Adrenal gland (tissue), 12 donors: ENCODE data around the gene KLC4. TPM values are rescaled to one million over a fixed set of nuclear protein-coding genes. Genes with fewer than 3 reads are reported as not detected.

Experiments used
- DNase-seq, 7 donors: peaks; one replicate each; pipeline ENCODE4 v3.0.0-alpha.2; 2019 to 2020
- H3K27ac ChIP-seq, 5 donors: fragments of 200-600 bp; sonication (generic) in 4 of 5; 1 replicate in 3 of 5; 2 replicates in 2 of 5; pipeline versions ENCODE4 v1.5.1 to v1.8.0; 2016 to 2020; ENCODE audit warnings: mild to moderate bottlenecking in 1 of 5
- H3K27me3 ChIP-seq: fragments of 200-600 bp; 2 replicates; pipeline ENCODE4 v1.8.0; 2021
- H3K36me3 ChIP-seq, 2 donors: fragments of 200-600 bp; replicated peaks in 1 of 2; 1 replicate in 1 of 2; 2 replicates in 1 of 2; pipeline versions ENCODE4 v1.5.1 to v1.8.0; 2018 to 2022
- H3K4me1 ChIP-seq, 2 donors: fragments of 200-600 bp; replicated peaks in 1 of 2; 1 replicate in 1 of 2; 2 replicates in 1 of 2; pipeline versions ENCODE4 v1.5.1 to v1.8.0; 2018 to 2021
- H3K4me3 ChIP-seq, 4 donors: fragments of 200-600 bp; sonication (generic) in 3 of 4; one replicate each; pipeline ENCODE4 v1.5.1; 2016 to 2018
- H3K9me3 ChIP-seq, 3 donors: fragments of 200-600 bp; sonication (generic) in 1 of 3; replicated peaks in 1 of 3; 1 replicate in 2 of 3; 2 replicates in 1 of 3; pipeline versions ENCODE4 v1.5.1 to v1.8.0; 2016 to 2021
- POLR2A ChIP-seq, 2 donors: fragments of 450-650 bp; IDR thresholded peaks; one replicate each; pipeline ENCODE4 v1.6.1; 2017; ENCODE audit warnings: antibody characterized with exemption in 2 of 2, mild to moderate bottlenecking in 2 of 2, moderate library complexity in 1 of 2
- WGBS, 4 donors: extraction: QIAGEN DNeasy Blood & Tissue Kit in 2 of 4; methylation state at CpG; one replicate each; pipeline versions ENCODE4 v1.1.5 to v1.1.7; 2013 to 2017; 5-methylcytosine and 5-hydroxymethylcytosine counted together
- intact Hi-C, 2 donors: fragments of 100-400 bp; cut with DNase I; formaldehyde crosslinking; loops; one replicate each; pipeline versions ENCODE4 v1.14.1 to v1.15.0; 2022 to 2023
- polyA plus RNA-seq, 3 donors: library from polyadenylated mRNA; stranded (reverse); fragments of 200-250 nt in 2 of 3; fragments of 350-450 nt in 1 of 3; fragmentation: Illumina TruSeq in 1 of 3; extraction: RNeasy Lipid Tissue Mini Kit (QIAGEN cat#74804) in 1 of 3; gene quantifications; one replicate each; pipeline ENCODE4 v1.2.3, GENCODE V29; 2013 to 2014
- total RNA-seq, 9 donors: library from RNA; depleted of rRNA in 4 of 9; stranded (reverse); fragments of >200 nt in 4 of 9; fragments of 120-200 nt in 1 of 9; fragmentation: NEBNext Ultra II Directional in 1 of 9; extraction: Animal tissue kit (Norgen Biotek cat#: 25700) in 1 of 9; gene quantifications; one replicate each; pipeline versions ENCODE4 v1.1.0 to v1.2.4, GENCODE V29; 2013 to 2023
- TF ChIP-seq, protein P1 (sequence below), 6 experiments: fragments of 450-650 bp in 4 of 6; fragments of 200-600 bp in 2 of 6; sonication (generic) in 1 of 6; IDR thresholded peaks; 1 replicate in 5 of 6; 2 replicates in 1 of 6; pipeline versions ENCODE4 v1.5.1 to v1.8.0; 2016 to 2021; ENCODE audit warnings: antibody characterized with exemption in 6 of 6, mild to moderate bottlenecking in 2 of 6, moderate library complexity in 1 of 6
- donor health status: healthy with polysubstance abuse.
- donor health status: Bipolar disorder and iron deficiency.
- donor health status: DM: yes; HTN: yes; CAD: no.
- donor health status: DM: no; HTN: no; CAD: no.
- donor health status: DM: no; HTN: no; CAD: no.
- donor health status: DM: yes; HTN: yes; CAD: no.

Gene KLC4
- total and polyA plus RNA-seq, 12 donors = 14.2 to 84.9 (median 33.9) TPM

DNA sequence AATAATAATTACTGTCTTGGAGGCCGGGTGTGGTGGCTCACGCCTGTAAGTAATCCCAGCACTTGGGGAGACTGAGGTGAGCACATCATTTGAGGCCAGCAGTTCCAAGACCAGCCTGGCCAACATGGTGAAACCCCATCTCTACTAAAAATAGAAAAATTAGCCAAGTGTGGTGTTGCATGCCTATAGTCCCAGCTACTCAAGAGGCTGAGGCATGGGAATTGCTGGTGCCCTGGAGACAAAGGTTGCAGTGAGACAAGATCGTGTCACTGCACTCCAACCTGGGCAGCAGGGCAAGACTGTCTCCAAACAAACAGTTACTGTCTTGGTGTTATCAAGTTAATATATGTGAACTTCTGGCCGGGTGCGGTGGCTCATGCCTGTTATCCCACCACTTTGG is 33.1 kb upstream of the KLC4 start:
- intact Hi-C loops = no loop called here
- Histone ChIP-seq H3K27me3 (no peaks in the 10 kb centered on the region), H3K4me1 (peaks cover 4 to 21% of the 10 kb centered on the region in 2 donors), H3K9me3 (no peaks in the 10 kb centered on the region), H3K27ac (no peak overlapping the region), H3K4me3 (no peak overlapping the region), H3K36me3 (peaks cover 0 to 62% of the 10 kb centered on the region in 2 donors)
- DNase-seq = no peak
- TF ChIP-seq, protein P1, sequence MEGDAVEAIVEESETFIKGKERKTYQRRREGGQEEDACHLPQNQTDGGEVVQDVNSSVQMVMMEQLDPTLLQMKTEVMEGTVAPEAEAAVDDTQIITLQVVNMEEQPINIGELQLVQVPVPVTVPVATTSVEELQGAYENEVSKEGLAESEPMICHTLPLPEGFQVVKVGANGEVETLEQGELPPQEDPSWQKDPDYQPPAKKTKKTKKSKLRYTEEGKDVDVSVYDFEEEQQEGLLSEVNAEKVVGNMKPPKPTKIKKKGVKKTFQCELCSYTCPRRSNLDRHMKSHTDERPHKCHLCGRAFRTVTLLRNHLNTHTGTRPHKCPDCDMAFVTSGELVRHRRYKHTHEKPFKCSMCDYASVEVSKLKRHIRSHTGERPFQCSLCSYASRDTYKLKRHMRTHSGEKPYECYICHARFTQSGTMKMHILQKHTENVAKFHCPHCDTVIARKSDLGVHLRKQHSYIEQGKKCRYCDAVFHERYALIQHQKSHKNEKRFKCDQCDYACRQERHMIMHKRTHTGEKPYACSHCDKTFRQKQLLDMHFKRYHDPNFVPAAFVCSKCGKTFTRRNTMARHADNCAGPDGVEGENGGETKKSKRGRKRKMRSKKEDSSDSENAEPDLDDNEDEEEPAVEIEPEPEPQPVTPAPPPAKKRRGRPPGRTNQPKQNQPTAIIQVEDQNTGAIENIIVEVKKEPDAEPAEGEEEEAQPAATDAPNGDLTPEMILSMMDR (IDR thresholded peaks at IDR 0.05) = no peak
- TF ChIP-seq POLR2A (IDR thresholded peaks at IDR 0.05) = no peak
- WGBS, 4 donors = 85 to 96% (median 94%) methylated on average over 5 of the region's 5 CpGs

DNA sequence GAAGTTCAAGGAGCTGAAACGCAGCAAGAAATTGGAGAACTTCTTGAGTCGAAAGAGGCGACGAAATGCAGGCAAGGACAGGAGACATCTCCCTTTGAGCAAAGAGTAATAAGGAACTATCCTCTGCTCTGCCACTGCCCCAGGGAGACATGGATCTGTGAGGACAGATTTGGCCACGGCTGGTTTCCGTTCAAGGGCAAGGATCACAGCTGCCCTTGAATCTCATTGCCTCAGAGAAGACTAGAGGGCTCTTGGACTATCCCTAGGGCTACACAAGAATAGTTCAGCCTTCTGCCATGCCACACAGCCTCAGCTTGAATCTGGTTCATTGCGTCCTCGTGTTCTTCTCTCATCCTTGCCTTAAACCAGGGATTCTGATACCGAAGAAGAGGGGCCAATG is 30.3 kb upstream of the KLC4 start:
- Histone ChIP-seq H3K9me3 (no peaks in the 10 kb centered on the region), H3K36me3 (peaks cover 0 to 86% of the 10 kb centered on the region in 2 donors), H3K4me3 (no peak overlapping the region), H3K27ac (no peak overlapping the region), H3K4me1 (peaks cover 0 to 3% of the 10 kb centered on the region in 2 donors), H3K27me3 (no peaks in the 10 kb centered on the region)
- intact Hi-C loops = no loop called here
- TF ChIP-seq, protein P1 (IDR thresholded peaks at IDR 0.05) = no peak
- TF ChIP-seq POLR2A (IDR thresholded peaks at IDR 0.05) = no peak
- no peak for DNase-seq
- 71 to 80% (median 76%) methylated on average over 7 to 9 of the region's 9 CpGs for WGBS, 4 donors

- H3K4me3 ChIP-seq = no peak overlapping the region
- no peaks in the 10 kb centered on the region for H3K9me3 ChIP-seq
- intact Hi-C loops = no loop called here
- no peak overlapping the region for H3K27ac ChIP-seq
- H3K4me1 ChIP-seq = no peaks in the 10 kb centered on the region
- 90 to 96% (median 94%) methylated on average over 4 of the region's 4 CpGs for WGBS, 4 donors
- no peaks in the 10 kb centered on the region for H3K27me3 ChIP-seq
- DNase-seq = no peak
- TF ChIP-seq POLR2A (IDR thresholded peaks at IDR 0.05) = no peak
- TF ChIP-seq, protein P1 (IDR thresholded peaks at IDR 0.05) = no peak
- peaks cover 0 to 81% of the 10 kb centered on the region in 2 donors for H3K36me3 ChIP-seq
Measured at GRCh38 chr6:43032326-43032725, 27.1 kb upstream of the KLC4 start.

DNA sequence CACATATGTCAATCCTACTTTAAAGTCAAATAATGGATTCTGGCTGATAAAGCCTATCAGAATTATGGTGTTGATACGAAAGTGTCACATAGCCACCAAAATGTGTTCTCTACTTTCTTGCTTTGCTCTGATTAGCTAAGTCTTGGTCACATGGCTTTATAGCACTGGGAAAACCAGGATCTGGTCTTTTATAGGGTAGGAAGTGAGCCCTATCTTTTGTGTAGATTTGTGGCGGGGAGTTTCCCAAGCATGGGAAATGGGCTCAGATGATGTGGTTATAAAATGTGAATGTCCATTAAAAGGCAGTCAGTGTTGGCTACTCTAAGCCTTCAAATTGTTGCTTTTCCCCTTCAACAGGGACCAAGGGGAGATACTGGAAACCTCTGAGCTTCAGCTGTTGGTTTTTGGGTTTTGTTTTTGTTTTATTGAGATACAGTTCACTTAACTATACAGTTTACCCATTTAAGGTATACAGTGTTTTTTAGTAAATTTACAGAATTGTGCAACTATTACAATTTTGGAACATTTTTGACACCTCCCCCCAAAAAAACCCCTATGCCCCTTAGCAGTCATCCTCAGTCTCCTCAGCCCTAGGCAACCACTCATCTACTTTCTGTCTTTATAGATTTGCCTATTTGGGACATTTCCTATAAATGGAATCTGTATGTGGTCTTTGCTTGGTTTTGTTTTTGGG is 25.8 kb upstream of the KLC4 start:
- intact Hi-C loops = no loop called here
- H3K36me3 ChIP-seq = peaks cover 0 to 83% of the 10 kb centered on the region in 2 donors
- DNase-seq = no peak
- no peak for TF ChIP-seq POLR2A (IDR thresholded peaks at IDR 0.05)
- TF ChIP-seq, protein P1 (IDR thresholded peaks at IDR 0.05) = no peak
- WGBS, 4 donors = 87 to 93% (median 91%) methylated on average over 2 of the region's 2 CpGs
- H3K9me3 ChIP-seq = no peaks in the 10 kb centered on the region
- H3K27me3 ChIP-seq = no peaks in the 10 kb centered on the region
- H3K4me1 ChIP-seq = no peaks in the 10 kb centered on the region
- no peak overlapping the region for H3K4me3 ChIP-seq
- no peak overlapping the region for H3K27ac ChIP-seq
